Mucosa of stomach (tissue), 1 donor: ENCODE results near the gene TOLLIP.
"Not testable (repeated sequence)": the region's sequence is repeated elsewhere in the genome, so short reads cannot be mapped to it uniquely, and the experiment has no call there.

Experiments
- H3K27me3 ChIP-seq: one replicate; pipeline ENCODE4 v1.7.0; 2013; ENCODE audit warnings: mild to moderate bottlenecking, low read length; ENCODE audit not compliant: control insufficient read depth, insufficient read depth
- H3K36me3 ChIP-seq: one replicate; pipeline ENCODE4 v1.7.0; 2013; ENCODE audit warnings: low read length; ENCODE audit not compliant: control insufficient read depth, insufficient read depth
- H3K4me1 ChIP-seq: one replicate; pipeline ENCODE4 v1.7.0; 2013; ENCODE audit warnings: mild to moderate bottlenecking, low read length; ENCODE audit not compliant: control insufficient read depth, insufficient read depth
- H3K4me3 ChIP-seq: one replicate; pipeline ENCODE4 v1.7.0; 2013; ENCODE audit warnings: low read length
- H3K9ac ChIP-seq: one replicate; pipeline ENCODE4 v1.7.0; 2013; ENCODE audit warnings: mild to moderate bottlenecking, low read length, moderate library complexity
- H3K9me3 ChIP-seq: one replicate; pipeline ENCODE4 v1.7.0; 2013; ENCODE audit warnings: mild to moderate bottlenecking, low read length, moderate library complexity; ENCODE audit not compliant: control insufficient read depth
- donor health status: Pancreatic carcinoma.

The TOLLIP gene

DNA sequence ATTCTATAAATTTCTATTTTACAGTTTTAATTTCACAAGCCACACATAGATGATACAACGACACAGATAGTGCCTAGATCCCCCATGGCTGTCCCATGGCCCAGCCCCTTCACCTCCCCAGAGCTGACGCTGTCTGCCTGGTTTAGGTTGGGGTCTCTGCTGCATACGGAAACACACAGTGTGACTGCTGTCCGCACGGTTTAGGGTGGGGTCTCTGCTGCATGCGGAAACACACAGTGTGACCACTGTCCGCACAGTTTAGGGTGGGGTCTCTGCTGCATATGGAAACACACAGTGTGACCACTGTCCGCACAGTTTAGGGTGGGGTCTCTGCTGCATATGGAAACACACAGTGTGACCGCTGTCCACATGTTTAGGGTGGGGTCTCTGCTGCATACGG, 31.8 kb upstream of the TOLLIP start:
- H3K27me3 ChIP-seq, H3K36me3 ChIP-seq, H3K4me3 ChIP-seq, H3K9me3 ChIP-seq, H3K9ac ChIP-seq, H3K4me1 ChIP-seq: not testable (repeated sequence)

- no peaks in the 10 kb centered on the region for H3K9me3 ChIP-seq
- H3K4me3 ChIP-seq: no peak overlapping the region
- peaks cover 17% of the 10 kb centered on the region for H3K27me3 ChIP-seq
- H3K36me3 ChIP-seq: no peaks in the 10 kb centered on the region
- peaks cover 9% of the 10 kb centered on the region for H3K4me1 ChIP-seq
- H3K9ac ChIP-seq: no peak overlapping the region
Measured at GRCh38 chr11:1340111-1340510, 30.7 kb upstream of the TOLLIP start.

GRCh38 chr11:1339066-1339675, 29.7 kb upstream of the TOLLIP start:
- Histone ChIP-seq H3K9ac (no peak overlapping the region), H3K4me3 (no peak overlapping the region), H3K36me3 (no peaks in the 10 kb centered on the region), H3K27me3 (peaks cover 17% of the 10 kb centered on the region), H3K9me3 (no peaks in the 10 kb centered on the region), H3K4me1 (peaks cover 9% of the 10 kb centered on the region)

- peaks cover 9% of the 10 kb centered on the region for H3K4me1 ChIP-seq
- H3K9ac ChIP-seq: no peak overlapping the region
- H3K36me3 ChIP-seq: no peaks in the 10 kb centered on the region
- no peak overlapping the region for H3K4me3 ChIP-seq
- peaks cover 22% of the 10 kb centered on the region for H3K27me3 ChIP-seq
- H3K9me3 ChIP-seq: no peaks in the 10 kb centered on the region
Measured at GRCh38 chr11:1338201-1339065, 29.0 kb upstream of the TOLLIP start.

- Histone ChIP-seq H3K36me3 (no peaks in the 10 kb centered on the region), H3K27me3 (peaks cover 28% of the 10 kb centered on the region), H3K9ac (no peak overlapping the region), H3K9me3 (no peaks in the 10 kb centered on the region), H3K4me3 (no peak overlapping the region), H3K4me1 (peaks cover 9% of the 10 kb centered on the region)
Measured at GRCh38 chr11:1337647-1338007, 28.2 kb upstream of the TOLLIP start.

GRCh38 chr11:1336836-1337646, 27.6 kb upstream of the TOLLIP start:
- peaks cover 9% of the 10 kb centered on the region for H3K4me1 ChIP-seq
- H3K27me3 ChIP-seq: peaks cover 30% of the 10 kb centered on the region
- no peak overlapping the region for H3K9ac ChIP-seq
- no peak overlapping the region for H3K4me3 ChIP-seq
- no peaks in the 10 kb centered on the region for H3K9me3 ChIP-seq
- no peaks in the 10 kb centered on the region for H3K36me3 ChIP-seq

GRCh38 chr11:1335811-1336761, 26.7 kb upstream of the TOLLIP start:
- Histone ChIP-seq H3K9me3 (no peaks in the 10 kb centered on the region), H3K9ac (no peak overlapping the region), H3K36me3 (no peaks in the 10 kb centered on the region), H3K27me3 (peaks cover 30% of the 10 kb centered on the region), H3K4me3 (no peak overlapping the region), H3K4me1 (peaks cover 9% of the 10 kb centered on the region)

DNA sequence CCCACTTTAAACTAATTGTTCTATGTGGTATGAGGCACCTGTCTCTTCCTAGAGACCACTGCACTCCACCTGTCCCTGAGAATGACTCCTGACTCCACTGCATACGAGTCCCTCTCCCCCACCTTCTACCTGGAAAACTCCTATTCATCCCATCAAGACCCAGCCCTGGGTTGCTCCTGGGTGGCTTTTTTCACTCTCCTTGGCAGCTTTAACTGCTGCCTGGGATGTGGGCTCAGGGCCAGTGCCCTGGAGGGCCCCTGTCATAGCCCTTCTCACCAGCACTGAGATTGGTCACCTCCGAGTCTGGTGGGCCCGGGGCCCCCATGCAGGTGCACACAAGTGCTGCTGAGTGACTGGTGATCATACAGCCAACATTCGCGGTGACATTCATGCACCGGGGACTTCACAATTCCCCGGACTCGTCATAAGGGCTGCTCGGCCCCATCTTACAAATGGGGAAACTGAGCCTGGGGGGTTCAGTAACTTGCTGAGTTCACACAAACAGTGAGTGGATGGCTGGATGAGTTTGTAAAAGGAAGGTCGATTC, 25.9 kb upstream of the TOLLIP start:
- Histone ChIP-seq H3K9ac (no peak overlapping the region), H3K36me3 (no peaks in the 10 kb centered on the region), H3K4me3 (no peak overlapping the region), H3K27me3 (peaks cover 30% of the 10 kb centered on the region), H3K4me1 (peaks cover 9% of the 10 kb centered on the region), H3K9me3 (no peaks in the 10 kb centered on the region)

GRCh38 chr11:1333860-1334259, 24.4 kb upstream of the TOLLIP start:
- Histone ChIP-seq H3K4me1 (peaks cover 9% of the 10 kb centered on the region), H3K9me3 (no peaks in the 10 kb centered on the region), H3K9ac (no peak overlapping the region), H3K36me3 (no peaks in the 10 kb centered on the region), H3K4me3 (no peak overlapping the region), H3K27me3 (peaks cover 30% of the 10 kb centered on the region)

DNA sequence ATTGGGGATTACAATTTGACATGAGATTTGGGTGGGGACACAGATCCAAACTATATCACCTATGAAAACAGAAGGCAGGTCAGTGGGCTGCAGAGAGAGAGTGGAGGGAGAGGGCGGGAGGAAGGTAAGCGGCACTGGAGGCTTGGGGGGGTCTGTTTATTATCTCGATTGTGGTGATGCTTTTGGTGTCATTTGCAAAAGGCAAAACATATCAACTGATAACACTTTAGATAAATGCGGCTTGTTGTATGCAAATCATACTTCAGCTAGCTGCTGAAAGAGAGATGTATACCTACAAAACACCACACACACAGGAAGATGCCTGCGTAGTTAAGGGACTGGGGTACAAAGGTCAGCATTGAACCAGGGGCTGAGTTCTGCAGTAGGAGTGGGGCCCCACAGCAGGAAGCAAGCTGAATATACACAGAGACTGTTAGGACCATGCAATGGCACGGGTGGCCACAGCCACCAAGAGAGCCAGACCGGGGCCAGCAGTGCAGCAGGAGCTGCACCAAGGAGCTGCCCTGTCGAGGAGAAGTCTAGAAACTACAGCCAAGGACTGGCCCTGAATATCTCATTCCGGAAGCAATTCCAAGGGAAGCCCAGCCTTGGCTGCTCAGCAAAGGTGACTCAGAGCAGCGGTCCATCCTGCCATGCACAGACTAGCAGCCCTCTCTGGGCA, 23.8 kb upstream of the TOLLIP start:
- Histone ChIP-seq H3K9ac (no peak overlapping the region), H3K4me1 (peaks cover 9% of the 10 kb centered on the region), H3K36me3 (no peaks in the 10 kb centered on the region), H3K9me3 (no peaks in the 10 kb centered on the region), H3K27me3 (peaks cover 30% of the 10 kb centered on the region), H3K4me3 (no peak overlapping the region)

DNA sequence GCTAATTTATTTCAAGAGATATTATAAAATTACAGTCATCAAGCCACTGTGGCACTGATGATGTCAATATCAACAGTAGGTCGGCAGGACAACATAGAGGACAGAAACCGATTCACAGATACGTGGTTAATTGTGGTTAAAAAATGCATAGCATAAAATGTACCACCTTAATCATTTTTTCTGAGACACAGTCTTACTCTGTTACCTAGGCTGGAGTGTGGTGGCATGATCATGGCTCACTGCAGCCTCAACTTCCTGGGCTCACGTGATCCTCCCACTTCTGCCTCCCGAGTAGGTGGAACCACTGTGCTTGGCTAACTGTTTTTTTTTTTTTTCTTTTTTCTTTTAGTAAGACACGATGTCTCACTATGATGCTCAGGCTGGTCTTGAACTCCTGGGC, 21.0 kb upstream of the TOLLIP start:
- H3K9ac ChIP-seq: no peak overlapping the region
- H3K36me3 ChIP-seq: no peaks in the 10 kb centered on the region
- H3K9me3 ChIP-seq: no peaks in the 10 kb centered on the region
- H3K4me1 ChIP-seq: peaks cover 3% of the 10 kb centered on the region
- H3K4me3 ChIP-seq: no peak overlapping the region
- H3K27me3 ChIP-seq: peaks cover 17% of the 10 kb centered on the region
